AG04449 (cell line): ENCODE measurements around the gene GLYAT.
"Not testable (repeated sequence)": the region's sequence is repeated elsewhere in the genome, so short reads cannot be mapped to it uniquely, and the experiment has no call there.

ENCODE experiments used
- CTCF ChIA-PET: fragments of 350-600 bp; formaldehyde crosslinking; extraction: SDS; loops from one replicate; lab custom pipeline; 2021; ENCODE audit warnings: antibody characterized with exemption; lab: Yijun Ruan, JAX
- POLR2A ChIA-PET: fragments of 400-600, 350-600 bp; formaldehyde crosslinking; extraction: SDS; loops from one replicate; lab custom pipeline; 2020; ENCODE audit warnings: antibody characterized with exemption, inconsistent platforms; lab: Yijun Ruan, JAX
- DNase-seq: peaks from one replicate; pipeline ENCODE4 v3.0.0-alpha.2; 2010; ENCODE audit warnings: low read depth, low spot score
- H3K4me3 ChIP-seq: 2 replicates; pipeline ENCODE4 v1.5.1; 2011; ENCODE audit warnings: low read depth, mild to moderate bottlenecking, control low read depth, low read length
- CTCF ChIP-seq: IDR thresholded peaks from one replicate; pipeline ENCODE4 v1.5.1; 2011; ENCODE audit warnings: mild to moderate bottlenecking, moderate library complexity, low read length, control low read depth, inconsistent platforms; ENCODE audit not compliant: insufficient read depth; ENCODE audit errors: missing control alignments

Gene GLYAT

DNA sequence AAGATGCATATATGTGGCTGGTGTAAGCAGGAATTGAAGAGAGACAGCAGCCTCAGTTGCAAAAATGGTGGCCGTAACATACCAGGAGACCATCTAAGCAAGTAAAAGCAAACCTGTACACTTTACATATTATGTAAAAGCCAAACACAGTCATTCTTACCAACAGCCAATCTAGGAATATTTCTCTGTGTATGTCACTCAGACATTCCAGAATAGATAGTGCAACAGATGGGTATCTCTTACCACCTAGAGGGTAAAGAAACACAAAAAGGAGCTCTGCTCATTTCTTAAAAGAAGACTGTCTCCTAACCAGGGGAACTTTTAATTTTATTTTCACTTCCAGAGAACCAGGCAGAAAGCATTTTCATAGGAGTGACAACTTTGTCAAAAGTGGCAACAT lies 38.7 kb downstream of the GLYAT start:
- no peak for DNase-seq
- ChIA-PET CTCF (interaction anchor here (1.4 kb wide), 1 partner anchor 16 kb away, joined by 4 read pairs; no protein-coding TSS in a partner anchor), POLR2A (no interaction called here)
- TF ChIP-seq CTCF, result no peak
- H3K4me3 ChIP-seq, result no peak overlapping the region

DNA sequence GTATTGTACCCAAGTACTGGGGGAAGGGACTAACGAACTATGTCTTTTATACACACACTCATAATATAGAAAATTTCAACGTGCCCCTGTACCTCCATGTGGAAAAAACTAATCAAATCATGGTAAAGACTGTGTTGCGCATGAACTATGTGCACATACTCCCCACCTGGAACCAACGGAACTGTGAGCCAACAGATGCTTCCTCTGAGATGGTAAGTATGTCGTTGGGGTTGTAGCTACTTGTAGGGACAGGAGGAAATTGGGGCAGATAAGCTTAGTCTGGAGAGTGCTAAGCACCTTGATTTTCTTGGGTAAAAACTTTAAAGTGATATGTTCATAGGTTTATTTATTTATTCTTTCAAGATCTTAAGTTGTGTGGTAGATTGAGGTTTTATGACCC lies 40.1 kb downstream of the GLYAT start:
- POLR2A ChIA-PET, result no interaction called here
- DNase-seq, result no peak
- no peak overlapping the region for H3K4me3 ChIP-seq
- CTCF ChIA-PET, result interaction anchor here (1.4 to 1.9 kb wide), 2 partner anchors 13 to 39 kb away, joined by 4 to 5 read pairs; no protein-coding TSS in a partner anchor
- TF ChIP-seq CTCF, result no peak

DNA sequence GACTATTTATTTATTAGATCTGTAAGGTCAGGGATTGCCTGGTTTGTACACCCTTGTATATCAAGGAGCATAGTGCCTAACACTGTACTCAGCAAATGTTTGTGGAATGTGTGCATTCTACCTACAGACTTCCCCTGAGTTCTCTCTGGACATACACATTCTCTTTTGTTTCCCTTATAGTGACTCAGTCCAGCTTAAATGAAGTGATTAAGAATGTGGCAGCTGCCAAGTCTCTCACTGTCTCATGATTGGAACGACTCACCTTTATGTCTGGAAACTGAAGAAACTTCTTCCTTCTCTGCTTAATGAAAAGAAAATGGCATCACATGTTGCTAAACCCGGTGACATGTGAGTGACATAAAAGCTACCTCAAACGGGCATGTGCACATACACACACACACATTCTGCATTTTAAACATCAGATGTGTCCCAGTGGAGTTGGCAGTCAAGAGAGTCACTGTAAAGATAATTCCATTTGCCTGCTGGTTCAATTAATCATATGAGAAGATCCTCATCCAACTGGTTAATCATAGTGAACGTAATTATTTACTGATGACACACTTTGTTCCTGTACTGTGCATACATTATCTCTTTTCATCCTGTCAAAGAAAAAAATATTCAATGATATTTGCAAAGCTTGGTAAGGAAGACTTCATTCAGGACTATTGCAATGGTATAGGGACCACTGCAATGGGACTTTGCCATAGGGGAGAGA lies 42.8 kb downstream of the GLYAT start:
- TF ChIP-seq CTCF, result no peak
- no peak overlapping the region for H3K4me3 ChIP-seq
- ChIA-PET CTCF (interaction anchor here (0.9 to 1.3 kb wide), 2 partner anchors 11 to 213 kb away, joined by 3 read pairs; no protein-coding TSS in a partner anchor), POLR2A (no interaction called here)
- no peak for DNase-seq

DNA sequence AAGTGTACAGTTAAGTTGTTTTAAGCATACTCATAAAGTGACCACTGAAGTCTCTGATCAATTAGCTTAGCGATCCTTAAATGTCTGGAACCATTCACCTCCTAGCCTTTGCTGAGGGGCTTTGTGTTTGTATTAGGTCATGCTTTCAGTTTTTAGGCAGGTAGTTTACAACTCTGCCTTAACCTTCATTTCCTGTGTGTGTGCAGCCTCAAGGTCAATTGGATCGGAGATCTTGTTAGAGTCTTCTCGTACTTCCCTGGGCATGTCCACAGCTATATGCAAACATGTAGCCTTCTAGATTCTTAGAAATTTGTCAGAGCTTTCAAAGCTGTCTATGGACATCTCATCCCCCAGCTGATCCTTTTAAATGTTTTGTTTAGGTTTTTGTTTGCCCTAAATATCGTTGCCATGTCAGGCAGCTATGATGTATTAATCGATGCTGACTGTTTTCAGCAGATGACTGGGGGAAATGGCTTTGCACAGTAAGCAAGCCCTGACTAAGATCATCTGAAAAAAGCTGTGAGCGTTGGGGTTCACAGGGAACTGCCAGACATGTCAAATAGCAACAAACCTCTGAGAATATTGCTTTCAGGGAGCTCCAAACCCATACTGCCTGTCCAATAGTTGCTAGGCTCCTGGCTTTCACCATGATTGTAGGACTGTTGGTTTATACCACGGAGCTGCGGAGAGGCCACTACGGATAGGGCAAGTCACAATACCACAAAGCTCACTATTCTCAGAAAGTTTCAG lies 45.6 kb downstream of the GLYAT start:
- ChIA-PET POLR2A (no interaction called here), CTCF (interaction anchor here (1.3 to 1.7 kb wide), 3 partner anchors 8 to 11 kb away, joined by 4 to 5 read pairs (median 4); no protein-coding TSS in a partner anchor)
- H3K4me3 ChIP-seq, result no peak overlapping the region
- no peak for TF ChIP-seq CTCF
- no peak for DNase-seq

DNA sequence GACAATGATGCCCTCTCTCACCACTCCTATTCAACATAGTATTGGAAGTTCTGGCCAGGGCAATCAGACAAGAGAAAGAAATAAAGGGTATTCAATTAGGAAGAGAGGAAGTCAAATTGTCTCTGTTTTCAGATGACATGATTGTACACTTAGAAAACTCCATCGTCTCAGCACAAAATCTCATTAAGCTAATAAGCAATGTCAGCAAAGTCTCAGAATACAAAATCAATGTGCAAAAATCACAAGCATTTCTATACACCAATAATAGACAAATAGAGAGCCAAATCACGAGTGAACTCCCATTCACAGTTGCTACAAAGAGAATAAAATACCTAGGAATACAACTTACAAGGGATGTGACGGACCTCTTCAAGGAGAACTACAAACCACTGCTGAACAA lies 49.1 kb downstream of the GLYAT start:
- POLR2A ChIA-PET, CTCF ChIA-PET, H3K4me3 ChIP-seq, DNase-seq: not testable (repeated sequence)

GRCh38 chr11:58677536-58677935 lies 54.2 kb downstream of the GLYAT start:
- H3K4me3 ChIP-seq, DNase-seq, POLR2A ChIA-PET: not testable (repeated sequence)
- CTCF ChIA-PET, result interaction anchor here (0.7 to 4.1 kb wide), 9 partner anchors 8 to 111 kb away, joined by 3 to 23 read pairs (median 4); no protein-coding TSS in a partner anchor

- TF ChIP-seq CTCF, result no peak
- CTCF ChIA-PET, result interaction anchor here (0.8 to 4.1 kb wide), 8 partner anchors 9 to 112 kb away, joined by 4 to 23 read pairs (median 5); partner anchors contain the start of gene LPXN
- DNase-seq, result no peak
- no peak overlapping the region for H3K4me3 ChIP-seq
- POLR2A ChIA-PET, result no interaction called here
Observed at GRCh38 chr11:58676563-58677135, 55.1 kb downstream of the GLYAT start.
